GM18858 (cell line): ENCODE results near the gene OBSL1.

ENCODE experiments used
- ATAC-seq: cut with Tn5 transposase; IDR thresholded peaks from one replicate; pipeline ENCODE4 v1.9.1; 2021; ENCODE audit not compliant: unreplicated experiment

OBSL1 gene

GRCh38 chr2:219552382-219553167, 18.8 kb downstream of the OBSL1 start:
- ATAC-seq: peak; percentile 83

GRCh38 chr2:219551441-219552381, 19.6 kb downstream of the OBSL1 start:
- peak; percentile 8 for ATAC-seq

- no peak for ATAC-seq
These were observed 21.7 kb downstream of the OBSL1 start for GRCh38 chr2:219549619-219550018.

DNA sequence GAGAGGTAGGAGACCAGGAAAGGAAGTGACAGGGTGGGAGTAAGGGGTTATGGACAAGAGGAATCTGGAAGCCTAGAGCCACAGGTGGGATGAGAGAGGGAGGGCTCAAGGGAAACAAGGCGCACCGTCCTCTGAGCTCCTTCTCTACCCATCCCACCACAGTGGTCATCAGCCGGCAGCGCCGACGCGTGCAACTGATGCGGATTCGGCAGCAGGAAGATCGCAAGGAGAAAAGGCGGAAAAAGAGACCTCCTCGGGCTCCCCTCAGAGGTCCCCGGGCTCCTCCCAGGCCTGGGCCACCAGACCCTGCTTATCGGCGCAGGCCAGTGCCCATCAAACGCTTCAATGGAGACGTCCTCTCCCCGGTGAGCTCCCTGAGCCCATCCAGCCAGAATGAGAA, 22.3 kb downstream of the OBSL1 start:
- ATAC-seq: no peak

DNA sequence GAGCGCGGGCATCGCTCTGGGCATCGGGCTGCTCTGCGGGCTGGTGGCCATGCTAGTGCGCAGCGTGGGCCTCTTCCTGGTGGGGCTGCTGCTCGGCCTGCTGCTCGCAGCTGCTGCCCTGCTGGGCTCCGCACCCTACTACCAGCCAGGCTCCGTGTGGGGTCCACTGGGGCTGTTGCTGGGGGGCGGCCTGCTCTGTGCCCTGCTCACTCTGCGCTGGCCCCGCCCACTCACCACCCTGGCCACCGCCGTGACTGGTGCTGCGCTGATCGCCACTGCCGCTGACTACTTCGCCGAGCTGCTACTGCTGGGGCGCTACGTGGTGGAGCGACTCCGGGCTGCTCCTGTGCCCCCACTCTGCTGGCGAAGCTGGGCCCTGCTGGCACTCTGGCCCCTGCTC, 23.7 kb downstream of the OBSL1 start:
- ATAC-seq: no peak

GRCh38 chr2:219545943-219546352, 25.4 kb downstream of the OBSL1 start:
- ATAC-seq: no peak

DNA sequence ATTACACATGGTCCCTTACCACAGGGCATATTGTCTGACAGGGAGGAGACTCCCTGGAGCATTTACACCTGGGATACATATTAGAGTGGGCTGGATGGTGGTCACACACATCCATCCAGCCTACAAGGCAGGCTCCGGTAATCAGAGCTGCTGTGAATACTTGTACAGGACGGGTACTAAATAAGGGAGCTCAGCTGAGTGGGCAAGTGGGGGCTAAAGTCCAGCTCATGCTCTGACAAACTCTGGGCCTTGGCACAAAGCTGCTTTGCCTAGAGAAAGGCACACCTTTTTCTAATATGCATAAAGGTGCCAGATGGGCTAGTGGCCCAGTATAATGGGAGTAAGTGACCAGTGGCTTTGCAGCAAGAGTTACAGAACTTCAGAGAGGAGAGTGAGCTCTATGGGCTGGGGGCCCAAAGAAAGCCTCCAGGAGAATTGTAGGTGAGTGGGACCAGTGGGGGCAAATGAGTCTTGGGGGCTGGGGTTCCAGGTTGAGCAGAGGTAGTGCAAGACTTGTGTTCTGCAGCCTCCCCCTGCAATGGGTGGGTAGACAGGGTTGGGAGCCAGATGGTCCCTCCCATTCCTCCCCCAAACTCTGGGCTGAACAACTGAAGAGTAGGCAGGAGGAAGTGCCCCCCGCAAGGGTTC, 25.9 kb downstream of the OBSL1 start:
- no peak for ATAC-seq

DNA sequence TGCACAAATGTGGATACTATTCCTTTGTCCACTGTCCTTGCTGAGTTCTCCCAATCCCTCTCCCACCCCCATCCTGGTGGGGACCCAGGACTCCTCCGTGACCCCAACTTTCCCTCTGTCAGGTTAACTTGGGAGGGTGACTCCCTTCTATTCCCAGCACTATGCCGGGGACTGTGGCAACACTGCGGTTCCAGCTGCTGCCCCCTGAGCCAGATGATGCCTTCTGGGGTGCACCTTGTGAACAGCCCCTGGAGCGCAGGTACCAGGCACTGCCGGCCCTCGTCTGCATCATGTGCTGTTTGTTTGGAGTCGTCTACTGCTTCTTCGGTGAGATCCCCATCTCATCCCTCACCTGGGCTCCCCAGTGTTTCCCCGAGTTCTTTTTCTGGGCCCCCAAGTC, 26.8 kb downstream of the OBSL1 start:
- no peak for ATAC-seq

DNA sequence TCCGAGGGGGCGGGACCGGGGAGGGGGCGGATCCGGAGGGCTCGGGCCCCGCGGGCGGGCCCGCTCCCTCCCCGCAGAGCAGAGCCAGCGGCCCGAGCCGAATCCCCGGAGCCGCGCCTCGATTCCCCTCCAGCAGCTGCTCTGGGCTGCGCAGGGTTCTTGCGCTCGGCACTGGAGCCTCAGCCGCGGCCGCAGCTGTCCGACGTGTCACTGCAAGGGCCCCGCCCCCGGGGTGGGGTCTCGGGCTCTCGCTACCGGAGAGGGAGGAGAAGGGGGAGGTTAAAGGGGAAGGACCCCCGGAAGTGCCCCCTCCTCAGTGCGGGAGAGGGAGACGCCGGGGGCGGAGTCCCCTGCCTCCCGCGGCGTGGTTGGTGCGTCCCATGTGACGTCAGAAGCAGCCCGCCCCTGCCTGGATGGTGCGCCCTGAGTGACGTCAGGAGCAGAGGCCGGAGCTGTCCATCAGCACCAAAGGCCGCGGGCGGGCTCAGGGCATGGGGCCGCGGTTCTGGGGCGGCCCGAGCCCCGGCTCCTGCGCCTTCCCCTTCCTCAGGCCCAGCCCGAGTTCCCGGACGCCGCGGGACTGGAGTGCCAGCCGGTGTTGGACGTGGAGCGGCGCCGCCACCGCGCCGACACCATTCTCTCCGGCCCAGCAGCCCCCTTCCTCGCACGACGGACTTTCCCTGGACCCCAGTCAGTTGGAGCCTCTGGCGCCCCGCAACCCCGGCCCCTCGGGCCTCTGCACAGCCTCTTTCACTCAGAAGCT, 27.6 kb downstream of the OBSL1 start, which contains the start of the genes CHPF and TMEM198:
Gene CHPF (minus strand): TSS at position 214 of the 763 bp plus-strand sequence. CDS start 271 bp downstream, outside the sequence.
Gene TMEM198 (plus strand): TSS at position 433 of the 763 bp plus-strand sequence. CDS start 700 bp downstream, outside the sequence.
- peak; percentile 65 for ATAC-seq

DNA sequence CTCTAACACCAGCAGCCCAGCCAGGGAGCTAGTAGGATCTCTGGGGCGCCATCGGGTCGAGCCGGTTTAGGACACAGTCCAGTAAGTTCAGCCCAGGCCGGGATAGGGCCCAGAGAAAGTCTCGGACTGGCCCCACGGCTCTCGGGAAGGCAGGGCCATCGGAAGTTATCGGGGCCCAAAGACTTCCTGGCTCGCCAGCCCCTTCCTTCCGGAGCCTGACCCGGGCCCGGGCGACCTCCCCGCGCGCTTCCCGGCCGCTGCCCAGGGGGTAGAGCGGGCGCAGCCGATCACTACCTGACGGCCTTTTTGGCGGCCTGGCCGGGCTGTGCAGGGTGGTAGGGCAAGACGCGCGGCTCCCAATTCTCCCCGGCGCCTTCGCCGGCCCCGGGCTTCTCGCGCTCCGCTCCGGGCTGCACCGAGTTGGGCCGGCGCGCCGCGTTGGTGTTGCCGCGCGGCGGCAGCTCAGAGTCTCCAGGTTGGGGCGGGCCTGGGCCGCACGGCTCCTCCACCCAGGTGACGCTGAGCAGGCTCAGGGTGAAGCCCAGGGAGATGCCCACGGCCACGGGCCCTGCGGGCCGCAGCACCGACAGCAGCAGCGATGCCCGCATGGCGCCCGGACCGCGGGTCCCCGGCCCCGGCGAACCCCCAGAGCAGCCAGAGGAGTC, 28.3 kb downstream of the OBSL1 start:
- ATAC-seq: peak; percentile 26

DNA sequence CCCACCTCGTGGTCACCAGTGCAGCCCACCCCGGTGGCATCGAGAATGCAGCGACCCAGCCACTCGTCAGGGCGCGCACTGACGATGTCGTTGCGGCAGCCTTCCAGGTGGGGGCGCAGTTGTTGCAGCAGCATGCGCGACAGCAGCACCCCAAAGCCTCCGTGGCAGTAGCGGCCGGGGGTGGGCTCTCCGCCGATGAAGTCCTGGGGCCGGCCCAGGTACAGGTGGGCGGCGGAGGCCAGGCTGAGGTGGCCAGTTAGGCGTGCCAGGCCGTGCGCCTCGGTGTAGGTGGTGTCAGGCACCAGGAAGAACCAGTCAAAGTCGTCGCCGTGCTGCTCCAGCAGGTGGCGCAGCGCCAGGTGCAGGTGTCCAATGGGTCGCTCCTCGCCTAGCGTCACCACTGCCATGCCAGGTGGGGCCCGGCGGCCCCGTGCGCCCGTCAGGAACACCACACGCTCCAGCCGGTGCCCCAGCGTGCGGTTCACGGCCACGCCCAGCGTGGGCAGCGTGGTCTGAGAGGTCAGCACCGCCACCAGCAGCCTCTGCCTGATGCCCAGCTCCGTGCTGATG, 29.6 kb downstream of the OBSL1 start:
- ATAC-seq: peak; percentile 45

DNA sequence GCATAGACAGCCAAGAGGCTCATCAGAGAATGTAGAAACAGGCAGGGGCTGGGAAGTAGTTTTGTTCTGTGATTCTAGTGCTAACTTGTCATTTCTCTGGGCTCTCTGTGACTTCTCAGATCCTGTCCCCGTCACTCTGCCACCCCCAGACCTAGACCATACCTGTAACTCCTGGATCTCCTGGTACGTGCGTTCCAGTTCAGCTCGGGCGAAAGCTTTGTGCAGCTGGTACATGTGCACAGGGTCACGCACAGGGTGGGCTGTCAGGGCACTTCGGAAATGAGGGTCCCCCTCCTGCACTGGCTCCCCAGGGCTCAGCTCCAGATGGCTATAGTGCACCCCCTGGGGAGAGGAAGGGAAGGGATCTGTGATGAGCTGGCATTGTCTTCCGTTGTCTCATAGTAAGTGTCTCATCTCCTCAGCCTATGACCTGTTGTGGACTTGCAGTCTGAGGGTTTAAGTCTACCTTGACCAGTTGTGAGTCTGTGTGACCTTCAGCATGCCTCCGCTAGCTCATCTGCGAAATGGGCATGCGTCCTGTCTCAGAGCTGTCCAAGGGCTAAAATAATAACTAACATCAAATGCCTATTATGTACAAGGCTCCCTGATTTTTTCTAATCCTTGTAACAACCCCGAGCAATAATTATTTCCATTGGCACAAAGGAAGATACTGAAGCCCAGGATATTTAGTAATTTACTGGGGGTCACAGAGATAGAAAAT, 30.4 kb downstream of the OBSL1 start:
- ATAC-seq: no peak

- ATAC-seq: no peak
These were observed 31.2 kb downstream of the OBSL1 start for GRCh38 chr2:219539926-219540678.

DNA sequence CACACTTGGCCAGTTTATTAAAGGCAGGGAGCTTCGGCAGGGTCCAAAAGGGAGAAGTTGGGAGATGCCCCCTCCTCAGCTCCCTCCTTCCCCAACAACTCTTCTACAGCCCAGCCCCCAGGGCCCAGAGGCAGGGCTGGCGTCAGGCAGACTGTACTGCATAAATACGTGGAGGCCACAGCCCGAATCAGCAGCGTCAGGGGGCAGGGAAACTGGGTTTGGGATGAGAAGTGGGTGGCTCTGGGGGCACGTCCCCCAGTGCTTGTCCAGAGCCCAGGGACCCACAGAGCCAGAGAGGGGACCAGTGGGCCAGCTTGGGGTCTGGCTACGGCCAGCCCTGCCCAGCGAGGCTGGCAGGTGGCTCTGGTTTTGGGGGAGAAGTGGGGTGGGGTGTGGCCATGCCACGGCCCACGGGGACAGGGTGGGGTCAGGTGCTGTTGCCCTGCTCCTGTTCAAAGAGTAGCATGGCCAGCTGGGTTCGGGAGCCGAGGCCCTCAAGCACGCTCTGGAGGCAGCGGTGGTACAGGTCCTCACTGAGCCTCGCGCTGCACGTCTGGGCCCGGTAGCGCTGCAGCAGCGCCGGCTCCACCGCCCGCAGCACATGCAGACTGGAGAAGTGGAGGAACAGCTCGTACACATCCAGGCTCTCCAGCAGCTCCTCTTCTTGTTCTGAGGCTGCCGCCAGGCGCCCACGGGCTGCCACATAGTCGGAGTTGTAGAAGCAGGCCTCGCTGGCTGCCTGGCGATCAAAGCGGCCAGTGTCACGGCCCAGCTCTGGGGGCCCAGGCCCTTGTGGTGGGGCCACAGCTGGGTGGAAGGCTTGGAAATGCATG, 32.2 kb downstream of the OBSL1 start:
- no peak for ATAC-seq

- no peak for ATAC-seq
These were observed 32.8 kb downstream of the OBSL1 start for GRCh38 chr2:219538504-219538951.

- no peak for ATAC-seq
These were observed 33.5 kb downstream of the OBSL1 start for GRCh38 chr2:219537657-219538488.
